Measurements from ENCODE around the gene CYBA. TPM values are rescaled to one million over a fixed set of nuclear protein-coding genes. Genes with fewer than 3 reads are reported as not detected.

Gene CYBA
- total and polyA plus RNA-seq, 2 donors = 200 to 208 TPM

GRCh38 chr16:88630941-88631340, 19.9 kb downstream of the CYBA start:
- peaks cover 64 to 69% of the 10 kb centered on the region in 2 donors for H3K36me3 ChIP-seq (ENCODE audit: control insufficient read depth in 2 of 2, insufficient read depth in 2 of 2, low read length in 1 of 2)
- H3K4me3 ChIP-seq (ENCODE audit: low read length in 2 of 2) = no peak overlapping the region
- H3K9me3 ChIP-seq (ENCODE audit: control insufficient read depth in 2 of 2, insufficient read depth in 1 of 2, low read length in 1 of 2) = no peaks in the 10 kb centered on the region
- H3K4me1 ChIP-seq (ENCODE audit: control insufficient read depth in 2 of 2, insufficient read depth in 2 of 2, low read length in 2 of 2) = peaks cover 5 to 21% of the 10 kb centered on the region in 2 donors
- DNase-seq (ENCODE audit: low read depth in 6 of 9, low spot score in 9 of 9) = no peak
- 98% methylated on average over 23 of the region's 23 CpGs for WGBS
- no peak overlapping the region for H3K27ac ChIP-seq (ENCODE audit: low read depth in 1 of 2, low read length in 1 of 2)
- H3K27me3 ChIP-seq (ENCODE audit: control insufficient read depth in 2 of 2, insufficient read depth in 1 of 2, low read length in 1 of 2) = peaks cover 9 to 29% of the 10 kb centered on the region in 2 donors

- 96% methylated on average over 12 of the region's 12 CpGs for WGBS
- DNase-seq (ENCODE audit: low read depth in 6 of 9, low spot score in 9 of 9) = no peak
- Histone ChIP-seq H3K9me3 (ENCODE audit: control insufficient read depth in 2 of 2, insufficient read depth in 1 of 2, low read length in 1 of 2) (no peaks in the 10 kb centered on the region), H3K4me1 (ENCODE audit: control insufficient read depth in 2 of 2, insufficient read depth in 2 of 2, low read length in 2 of 2) (peaks cover 5 to 21% of the 10 kb centered on the region in 2 donors), H3K27ac (ENCODE audit: low read depth in 1 of 2, low read length in 1 of 2) (no peak overlapping the region), H3K4me3 (ENCODE audit: low read length in 2 of 2) (no peak overlapping the region), H3K36me3 (ENCODE audit: control insufficient read depth in 2 of 2, insufficient read depth in 2 of 2, low read length in 1 of 2) (peaks cover 67 to 73% of the 10 kb centered on the region in 2 donors), H3K27me3 (ENCODE audit: control insufficient read depth in 2 of 2, insufficient read depth in 1 of 2, low read length in 1 of 2) (peaks cover 5 to 24% of the 10 kb centered on the region in 2 donors)
These were observed 20.4 kb downstream of the CYBA start for GRCh38 chr16:88630433-88630832.

GRCh38 chr16:88629835-88630234, 21.0 kb downstream of the CYBA start:
- peaks cover 73 to 79% of the 10 kb centered on the region in 2 donors for H3K36me3 ChIP-seq (ENCODE audit: control insufficient read depth in 2 of 2, insufficient read depth in 2 of 2, low read length in 1 of 2)

GRCh38 chr16:88628512-88628974, 22.3 kb downstream of the CYBA start:
- no peak overlapping the region for H3K4me3 ChIP-seq (ENCODE audit: low read length in 2 of 2)
- no peak overlapping the region for H3K27ac ChIP-seq (ENCODE audit: low read depth in 1 of 2, low read length in 1 of 2)
- H3K4me1 ChIP-seq (ENCODE audit: control insufficient read depth in 2 of 2, insufficient read depth in 2 of 2, low read length in 2 of 2) = peaks cover 0 to 5% of the 10 kb centered on the region in 2 donors
- DNase-seq (ENCODE audit: low read depth in 6 of 9, low spot score in 9 of 9) = no peak
- 89% methylated on average over 12 of the region's 12 CpGs for WGBS
- H3K9me3 ChIP-seq (ENCODE audit: control insufficient read depth in 2 of 2, insufficient read depth in 1 of 2, low read length in 1 of 2) = peaks cover 0 to 1% of the 10 kb centered on the region in 2 donors
- peaks cover 86 to 90% of the 10 kb centered on the region in 2 donors for H3K36me3 ChIP-seq (ENCODE audit: control insufficient read depth in 2 of 2, insufficient read depth in 2 of 2, low read length in 1 of 2)
- H3K27me3 ChIP-seq (ENCODE audit: control insufficient read depth in 2 of 2, insufficient read depth in 1 of 2, low read length in 1 of 2) = peaks cover 0 to 5% of the 10 kb centered on the region in 2 donors

More at GRCh38 chr16:88629835-88630234, 21.0 kb downstream of the CYBA start:
- WGBS = 87% methylated on average over 9 of the region's 9 CpGs
- Histone ChIP-seq H3K27me3 (ENCODE audit: control insufficient read depth in 2 of 2, insufficient read depth in 1 of 2, low read length in 1 of 2) (peaks cover 0 to 18% of the 10 kb centered on the region in 2 donors), H3K4me3 (ENCODE audit: low read length in 2 of 2) (no peak overlapping the region), H3K9me3 (ENCODE audit: control insufficient read depth in 2 of 2, insufficient read depth in 1 of 2, low read length in 1 of 2) (peaks cover 0 to 1% of the 10 kb centered on the region in 2 donors), H3K27ac (ENCODE audit: low read depth in 1 of 2, low read length in 1 of 2) (no peak overlapping the region), H3K4me1 (ENCODE audit: control insufficient read depth in 2 of 2, insufficient read depth in 2 of 2, low read length in 2 of 2) (peaks cover 5 to 18% of the 10 kb centered on the region in 2 donors)
- no peak for DNase-seq (ENCODE audit: low read depth in 6 of 9, low spot score in 9 of 9)

- Histone ChIP-seq H3K4me1 (ENCODE audit: control insufficient read depth in 2 of 2, insufficient read depth in 2 of 2, low read length in 2 of 2) (no peaks in the 10 kb centered on the region), H3K36me3 (ENCODE audit: control insufficient read depth in 2 of 2, insufficient read depth in 2 of 2, low read length in 1 of 2) (peaks cover 88 to 92% of the 10 kb centered on the region in 2 donors), H3K27me3 (ENCODE audit: control insufficient read depth in 2 of 2, insufficient read depth in 1 of 2, low read length in 1 of 2) (no peaks in the 10 kb centered on the region), H3K4me3 (ENCODE audit: low read length in 2 of 2) (no peak overlapping the region), H3K9me3 (ENCODE audit: control insufficient read depth in 2 of 2, insufficient read depth in 1 of 2, low read length in 1 of 2) (peaks cover 0 to 1% of the 10 kb centered on the region in 2 donors), H3K27ac (ENCODE audit: low read depth in 1 of 2, low read length in 1 of 2) (no peak overlapping the region)
- no peak for DNase-seq (ENCODE audit: low read depth in 6 of 9, low spot score in 9 of 9)
- WGBS = 98% methylated on average over 27 of the region's 27 CpGs
These were observed 23.1 kb downstream of the CYBA start for GRCh38 chr16:88627531-88628411.

GRCh38 chr16:88626646-88627045, 24.2 kb downstream of the CYBA start:
- no peak for DNase-seq (ENCODE audit: low read depth in 6 of 9, low spot score in 9 of 9)
- Histone ChIP-seq H3K4me3 (ENCODE audit: low read length in 2 of 2) (no peak overlapping the region), H3K27me3 (ENCODE audit: control insufficient read depth in 2 of 2, insufficient read depth in 1 of 2, low read length in 1 of 2) (no peaks in the 10 kb centered on the region), H3K4me1 (ENCODE audit: control insufficient read depth in 2 of 2, insufficient read depth in 2 of 2, low read length in 2 of 2) (no peaks in the 10 kb centered on the region), H3K9me3 (ENCODE audit: control insufficient read depth in 2 of 2, insufficient read depth in 1 of 2, low read length in 1 of 2) (peaks cover 0 to 1% of the 10 kb centered on the region in 2 donors), H3K27ac (ENCODE audit: low read depth in 1 of 2, low read length in 1 of 2) (no peak overlapping the region), H3K36me3 (ENCODE audit: control insufficient read depth in 2 of 2, insufficient read depth in 2 of 2, low read length in 1 of 2) (peaks cover 90 to 93% of the 10 kb centered on the region in 2 donors)
- WGBS = 98% methylated on average over 9 of the region's 9 CpGs

- WGBS = 98% methylated on average over 17 of the region's 17 CpGs
- Histone ChIP-seq H3K9me3 (ENCODE audit: control insufficient read depth in 2 of 2, insufficient read depth in 1 of 2, low read length in 1 of 2) (peaks cover 0 to 1% of the 10 kb centered on the region in 2 donors), H3K4me3 (ENCODE audit: low read length in 2 of 2) (no peak overlapping the region), H3K4me1 (ENCODE audit: control insufficient read depth in 2 of 2, insufficient read depth in 2 of 2, low read length in 2 of 2) (peaks cover 0 to 3% of the 10 kb centered on the region in 2 donors), H3K36me3 (ENCODE audit: control insufficient read depth in 2 of 2, insufficient read depth in 2 of 2, low read length in 1 of 2) (peaks cover 82 to 83% of the 10 kb centered on the region in 2 donors), H3K27me3 (ENCODE audit: control insufficient read depth in 2 of 2, insufficient read depth in 1 of 2, low read length in 1 of 2) (no peaks in the 10 kb centered on the region), H3K27ac (ENCODE audit: low read depth in 1 of 2, low read length in 1 of 2) (no peak overlapping the region)
- DNase-seq (ENCODE audit: low read depth in 6 of 9, low spot score in 9 of 9) = no peak
These were observed 25.8 kb downstream of the CYBA start for GRCh38 chr16:88624977-88625576.

- no peak for DNase-seq (ENCODE audit: low read depth in 6 of 9, low spot score in 9 of 9)
- peaks cover 0 to 1% of the 10 kb centered on the region in 2 donors for H3K9me3 ChIP-seq (ENCODE audit: control insufficient read depth in 2 of 2, insufficient read depth in 1 of 2, low read length in 1 of 2)
- H3K27me3 ChIP-seq (ENCODE audit: control insufficient read depth in 2 of 2, insufficient read depth in 1 of 2, low read length in 1 of 2) = no peaks in the 10 kb centered on the region
- no peak overlapping the region for H3K27ac ChIP-seq (ENCODE audit: low read depth in 1 of 2, low read length in 1 of 2)
- WGBS = 96% methylated on average over 18 of the region's 18 CpGs
- peaks cover 80 to 83% of the 10 kb centered on the region in 2 donors for H3K36me3 ChIP-seq (ENCODE audit: control insufficient read depth in 2 of 2, insufficient read depth in 2 of 2, low read length in 1 of 2)
- no peak overlapping the region for H3K4me3 ChIP-seq (ENCODE audit: low read length in 2 of 2)
- peaks cover 0 to 3% of the 10 kb centered on the region in 2 donors for H3K4me1 ChIP-seq (ENCODE audit: control insufficient read depth in 2 of 2, insufficient read depth in 2 of 2, low read length in 2 of 2)
These were observed 26.4 kb downstream of the CYBA start for GRCh38 chr16:88624481-88624880.

- WGBS = 99% methylated on average over 13 of the region's 13 CpGs
- Histone ChIP-seq H3K4me1 (ENCODE audit: control insufficient read depth in 2 of 2, insufficient read depth in 2 of 2, low read length in 2 of 2) (peaks cover 0 to 3% of the 10 kb centered on the region in 2 donors), H3K27ac (ENCODE audit: low read depth in 1 of 2, low read length in 1 of 2) (no peak overlapping the region), H3K36me3 (ENCODE audit: control insufficient read depth in 2 of 2, insufficient read depth in 2 of 2, low read length in 1 of 2) (peaks cover 80 to 81% of the 10 kb centered on the region in 2 donors), H3K27me3 (ENCODE audit: control insufficient read depth in 2 of 2, insufficient read depth in 1 of 2, low read length in 1 of 2) (no peaks in the 10 kb centered on the region), H3K9me3 (ENCODE audit: control insufficient read depth in 2 of 2, insufficient read depth in 1 of 2, low read length in 1 of 2) (peaks cover 0 to 1% of the 10 kb centered on the region in 2 donors), H3K4me3 (ENCODE audit: low read length in 2 of 2) (no peak overlapping the region)
- DNase-seq (ENCODE audit: low read depth in 6 of 9, low spot score in 9 of 9) = no peak
These were observed 27.0 kb downstream of the CYBA start for GRCh38 chr16:88623858-88624257.
